Liver (tissue), 9 donors: ENCODE results near the gene TENT4A. TPM values are rescaled to one million over a fixed set of nuclear protein-coding genes. Genes with fewer than 3 reads are reported as not detected.

Experiments
- DNase-seq: peaks from one replicate; pipeline ENCODE4 v3.0.0-alpha.2; 2017; ENCODE audit warnings: low spot score
- H3K27ac ChIP-seq, 2 donors: one replicate each; pipeline ENCODE4 v1.7.0; 2013; ENCODE audit warnings: inconsistent platforms in 2 of 2, low read length in 2 of 2, control low read depth in 1 of 2, low read depth in 1 of 2, mild to moderate bottlenecking in 1 of 2
- H3K27me3 ChIP-seq, 4 donors: one replicate each; pipeline versions ENCODE4 v1.6.1 to v1.7.0; 2013; ENCODE audit warnings: low read length in 3 of 4, inconsistent platforms in 1 of 4, mild to moderate bottlenecking in 1 of 4, moderate library complexity in 1 of 4; ENCODE audit not compliant: control insufficient read depth in 4 of 4, insufficient read depth in 4 of 4
- H3K36me3 ChIP-seq, 4 donors: one replicate each; pipeline versions ENCODE4 v1.6.1 to v1.7.0; 2013; ENCODE audit warnings: low read length in 3 of 4, mild to moderate bottlenecking in 3 of 4, low read depth in 1 of 4, moderate library complexity in 1 of 4; ENCODE audit not compliant: control insufficient read depth in 4 of 4, insufficient read depth in 3 of 4
- H3K4me1 ChIP-seq, 4 donors: one replicate each; pipeline versions ENCODE4 v1.6.1 to v1.7.0; 2013; ENCODE audit warnings: low read length in 3 of 4, mild to moderate bottlenecking in 3 of 4, moderate library complexity in 1 of 4; ENCODE audit not compliant: control insufficient read depth in 4 of 4, insufficient read depth in 4 of 4
- H3K4me3 ChIP-seq, 3 donors: one replicate each; pipeline versions ENCODE4 v1.6.1 to v1.7.0; 2013; ENCODE audit warnings: low read length in 3 of 3, control low read depth in 1 of 3, low read depth in 1 of 3, mild to moderate bottlenecking in 1 of 3
- H3K9ac ChIP-seq, 2 donors: one replicate each; pipeline ENCODE4 v1.7.0; 2013; ENCODE audit warnings: low read length in 2 of 2, mild to moderate bottlenecking in 2 of 2, moderate library complexity in 2 of 2, control low read depth in 1 of 2, low read depth in 1 of 2
- H3K9me3 ChIP-seq, 4 donors: one replicate each; pipeline versions ENCODE4 v1.6.1 to v1.7.0; 2013; ENCODE audit warnings: low read length in 3 of 4; ENCODE audit not compliant: control insufficient read depth in 4 of 4
- ATF3 ChIP-seq: IDR thresholded peaks from 2 replicates; pipeline ENCODE4 v1.6.1; 2016; ENCODE audit warnings: antibody characterized with exemption
- CTCF ChIP-seq: fragments of 150-350 bp; IDR thresholded peaks from 2 replicates; pipeline ENCODE4 v1.5.1; 2017; ENCODE audit warnings: improper control_type of control experiment, low read depth, low read length; ENCODE audit not compliant: missing input control
- FOXA1 ChIP-seq: IDR thresholded peaks from 2 replicates; pipeline ENCODE4 v1.6.1; 2016; ENCODE audit warnings: antibody characterized with exemption
- FOXA2 ChIP-seq: IDR thresholded peaks from 2 replicates; pipeline ENCODE4 v1.6.1; 2016; ENCODE audit warnings: antibody characterized with exemption
- HNF4G ChIP-seq: IDR thresholded peaks from 2 replicates; pipeline ENCODE4 v1.6.1; 2016; ENCODE audit warnings: antibody characterized with exemption
- JUND ChIP-seq, 2 donors: IDR thresholded peaks; 2 replicates each; pipeline ENCODE4 v1.6.1; 2016; ENCODE audit warnings: antibody characterized with exemption in 2 of 2
- RAD21 ChIP-seq, 2 donors: IDR thresholded peaks; 2 replicates each; pipeline ENCODE4 v1.6.1; 2016; ENCODE audit warnings: antibody characterized with exemption in 2 of 2, mild to moderate bottlenecking in 2 of 2
- REST ChIP-seq: IDR thresholded peaks from 2 replicates; pipeline ENCODE4 v1.6.1; 2016; ENCODE audit warnings: antibody characterized with exemption, mild to moderate bottlenecking
- RXRA ChIP-seq, 2 donors: IDR thresholded peaks; 2 replicates each; pipeline ENCODE4 v1.6.1; 2017 to 2018; ENCODE audit warnings: antibody characterized with exemption in 2 of 2, mild to moderate bottlenecking in 1 of 2
- SP1 ChIP-seq: IDR thresholded peaks from 2 replicates; pipeline ENCODE4 v1.6.1; 2018; ENCODE audit warnings: antibody characterized with exemption, mild to moderate bottlenecking
- YY1 ChIP-seq: IDR thresholded peaks from 2 replicates; pipeline ENCODE4 v1.6.1; 2016; ENCODE audit warnings: antibody characterized with exemption, mild to moderate bottlenecking
- ZBTB33 ChIP-seq: IDR thresholded peaks from 2 replicates; pipeline ENCODE4 v1.6.1; 2016; ENCODE audit warnings: antibody characterized with exemption
- WGBS: extraction: QIAGEN DNeasy Blood & Tissue Kit; methylation state at CpG from one replicate; pipeline ENCODE4 v1.1.7; 2013; 5-methylcytosine and 5-hydroxymethylcytosine counted together
- polyA plus RNA-seq, 2 donors: library from polyadenylated mRNA; stranded (reverse) in 1 of 2; unstranded in 1 of 2; fragments of 200-250 nt in 1 of 2; fragments of >200 nt in 1 of 2; fragmentation: Nextera tagmentation in 1 of 2; extraction: Ambion mirVana in 1 of 2; gene quantifications; one replicate each; pipeline versions ENCODE4 v1.2.1 to v1.2.3, GENCODE V29; 2013 to 2015
- total RNA-seq, 2 donors: library from RNA; depleted of rRNA; stranded (reverse); fragments of >200 nt; gene quantifications; one replicate each; pipeline ENCODE4 v1.2.3, GENCODE V29; 2014
- donor health status: healthy.
- donor health status: healthy.
- donor health status: healthy.
- donor health status: healthy.
- donor health status: healthy.

The TENT4A gene
- total and polyA plus RNA-seq, 4 donors: 3.9 to 15.1 (median 8.1) TPM

GRCh38 chr5:6770826-6771607, 57.8 kb downstream of the TENT4A start:
- H3K9me3 ChIP-seq: no peaks in the 10 kb centered on the region
- WGBS: 89% methylated on average over 11 of the region's 11 CpGs
- no peaks in the 10 kb centered on the region for H3K27me3 ChIP-seq
- H3K4me1 ChIP-seq: peaks cover 0 to 3% (median 0%) of the 10 kb centered on the region in 4 donors
- no peak overlapping the region for H3K9ac ChIP-seq
- DNase-seq: no peak
- H3K27ac ChIP-seq: no peak overlapping the region
- H3K4me3 ChIP-seq: no peak overlapping the region
- no peaks in the 10 kb centered on the region for H3K36me3 ChIP-seq
- no peak for TF ChIP-seq CTCF
- TF ChIP-seq FOXA2: no peak
- no peak for TF ChIP-seq RXRA (IDR thresholded peaks at IDR 0.05)
- TF ChIP-seq RAD21 (IDR thresholded peaks at IDR 0.05): no peak
- TF ChIP-seq FOXA1: no peak

- Histone ChIP-seq H3K4me3 (no peak overlapping the region), H3K27me3 (no peaks in the 10 kb centered on the region), H3K4me1 (no peaks in the 10 kb centered on the region), H3K27ac (no peak overlapping the region), H3K9ac (no peak overlapping the region), H3K9me3 (no peaks in the 10 kb centered on the region), H3K36me3 (no peaks in the 10 kb centered on the region)
- no peak for TF ChIP-seq CTCF
- no peak for TF ChIP-seq YY1
- TF ChIP-seq ATF3: no peak
- TF ChIP-seq FOXA1: no peak
- no peak for TF ChIP-seq FOXA2
- no peak for TF ChIP-seq SP1
- no peak for TF ChIP-seq RAD21 (IDR thresholded peaks at IDR 0.05)
- TF ChIP-seq JUND (IDR thresholded peaks at IDR 0.05): no peak
- TF ChIP-seq HNF4G: no peak
- TF ChIP-seq REST: no peak
- no peak for TF ChIP-seq RXRA (IDR thresholded peaks at IDR 0.05)
- TF ChIP-seq ZBTB33: no peak
- DNase-seq: no peak
- 92% methylated on average over 11 of the region's 11 CpGs for WGBS
Observed at GRCh38 chr5:6772886-6773285, 59.7 kb downstream of the TENT4A start.
